Measurements from ENCODE around the gene ZNHIT3.

The ZNHIT3 gene

DNA sequence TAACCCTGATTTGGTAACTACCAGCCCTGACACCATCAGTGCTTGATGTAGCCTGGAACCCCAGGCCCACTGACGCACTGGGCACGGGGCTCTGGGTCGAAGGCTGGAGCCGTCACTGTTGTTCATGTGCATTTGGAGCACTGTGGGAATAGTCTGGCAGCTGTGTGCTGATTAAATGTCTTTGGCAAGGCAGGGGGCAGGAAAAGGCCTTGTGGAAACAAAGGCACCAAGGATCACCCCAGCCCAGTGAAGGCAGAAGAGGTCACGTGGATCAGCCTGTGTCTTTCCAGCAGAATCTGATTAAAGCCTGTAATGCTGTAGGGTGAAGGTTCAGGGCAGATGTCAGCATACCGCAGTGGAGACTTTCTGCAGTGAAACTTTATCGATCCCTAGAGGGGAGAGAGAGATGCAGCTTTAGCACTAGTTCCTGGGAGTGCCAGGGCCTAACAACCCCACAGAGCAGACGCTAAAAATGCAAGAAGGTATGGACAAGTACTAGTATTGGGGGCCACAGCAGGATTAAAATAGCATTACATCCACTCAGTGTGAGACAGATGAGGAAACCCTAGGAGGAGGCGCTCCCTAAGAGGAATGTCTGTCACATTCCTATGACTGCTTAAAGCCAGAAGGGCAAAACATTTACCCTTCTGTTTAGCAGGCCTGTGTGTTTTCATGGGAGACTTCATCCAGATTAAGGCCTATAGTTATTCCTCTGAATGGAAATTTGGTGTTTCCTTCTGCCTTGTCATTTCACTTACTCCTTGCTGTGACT, 9.7 kb downstream of the ZNHIT3 start:
- H3F3A ChIP-seq (ENCODE audit: control insufficient read depth, insufficient read depth), result peaks cover 10% of the 10 kb centered on the region; the same call in 1 of the 2 replicates
- peaks cover 89% of the 10 kb centered on the region for H3K36me3 ChIP-seq (ENCODE audit: control insufficient read depth, low read length)
- H4K20me1 ChIP-seq (ENCODE audit: control insufficient read depth, insufficient read depth, low read depth, low read length), result no peaks in the 10 kb centered on the region
- peaks cover 11% of the 10 kb centered on the region for H3K79me2 ChIP-seq (ENCODE audit: control insufficient read depth, low read length)
- no peaks in the 10 kb centered on the region for H3K27me3 ChIP-seq (ENCODE audit: control insufficient read depth, low read length)
- H3K4me1 ChIP-seq (ENCODE audit: control insufficient read depth, low read length), result no peaks in the 10 kb centered on the region
- H3K4me2 ChIP-seq (ENCODE audit: low read length), result no peak overlapping the region
- H3K9me3 ChIP-seq (ENCODE audit: control insufficient read depth, insufficient read depth, low read length), result no peaks in the 10 kb centered on the region
- H3K9me2 ChIP-seq (replicated peaks; ENCODE audit: control insufficient read depth, low read length), result no peaks in the 10 kb centered on the region
- no peak overlapping the region for H3K27ac ChIP-seq (ENCODE audit: low read depth, low read length)
- no peak overlapping the region for H3K4me3 ChIP-seq (ENCODE audit: low read length)
- TF ChIP-seq EZH2phosphoT487 (IDR thresholded peaks at IDR 0.05; ENCODE audit: borderline replicate concordance, low read length), result no peak
- TF ChIP-seq, protein P1, sequence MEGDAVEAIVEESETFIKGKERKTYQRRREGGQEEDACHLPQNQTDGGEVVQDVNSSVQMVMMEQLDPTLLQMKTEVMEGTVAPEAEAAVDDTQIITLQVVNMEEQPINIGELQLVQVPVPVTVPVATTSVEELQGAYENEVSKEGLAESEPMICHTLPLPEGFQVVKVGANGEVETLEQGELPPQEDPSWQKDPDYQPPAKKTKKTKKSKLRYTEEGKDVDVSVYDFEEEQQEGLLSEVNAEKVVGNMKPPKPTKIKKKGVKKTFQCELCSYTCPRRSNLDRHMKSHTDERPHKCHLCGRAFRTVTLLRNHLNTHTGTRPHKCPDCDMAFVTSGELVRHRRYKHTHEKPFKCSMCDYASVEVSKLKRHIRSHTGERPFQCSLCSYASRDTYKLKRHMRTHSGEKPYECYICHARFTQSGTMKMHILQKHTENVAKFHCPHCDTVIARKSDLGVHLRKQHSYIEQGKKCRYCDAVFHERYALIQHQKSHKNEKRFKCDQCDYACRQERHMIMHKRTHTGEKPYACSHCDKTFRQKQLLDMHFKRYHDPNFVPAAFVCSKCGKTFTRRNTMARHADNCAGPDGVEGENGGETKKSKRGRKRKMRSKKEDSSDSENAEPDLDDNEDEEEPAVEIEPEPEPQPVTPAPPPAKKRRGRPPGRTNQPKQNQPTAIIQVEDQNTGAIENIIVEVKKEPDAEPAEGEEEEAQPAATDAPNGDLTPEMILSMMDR (IDR thresholded peaks at IDR 0.05; ENCODE audit: low read depth, low read length, poor library complexity, severe bottlenecking), result no peak

GRCh38 chr17:36498155-36498554, 11.7 kb downstream of the ZNHIT3 start:
- peaks cover 10% of the 10 kb centered on the region; the same call in 1 of the 2 replicates for H3F3A ChIP-seq (ENCODE audit: control insufficient read depth, insufficient read depth)
- peaks cover 76% of the 10 kb centered on the region for H3K36me3 ChIP-seq (ENCODE audit: control insufficient read depth, low read length)

GRCh38 chr17:36498560-36499300, 12.2 kb downstream of the ZNHIT3 start:
- no peaks in the 10 kb centered on the region for H3K79me2 ChIP-seq (ENCODE audit: control insufficient read depth, low read length)
- no peaks in the 10 kb centered on the region for H3K9me2 ChIP-seq (replicated peaks; ENCODE audit: control insufficient read depth, low read length)
- no peaks in the 10 kb centered on the region for H3K4me1 ChIP-seq (ENCODE audit: control insufficient read depth, low read length)
- H4K20me1 ChIP-seq (ENCODE audit: control insufficient read depth, insufficient read depth, low read depth, low read length), result no peaks in the 10 kb centered on the region
- TF ChIP-seq, protein P1 (IDR thresholded peaks at IDR 0.05; ENCODE audit: low read depth, low read length, poor library complexity, severe bottlenecking), result no peak
- no peak for TF ChIP-seq EZH2phosphoT487 (IDR thresholded peaks at IDR 0.05; ENCODE audit: borderline replicate concordance, low read length)
- H3K4me2 ChIP-seq (ENCODE audit: low read length), result no peak overlapping the region
- no peak overlapping the region for H3K4me3 ChIP-seq (ENCODE audit: low read length)
- peaks cover 76% of the 10 kb centered on the region for H3K36me3 ChIP-seq (ENCODE audit: control insufficient read depth, low read length)
- H3K27me3 ChIP-seq (ENCODE audit: control insufficient read depth, low read length), result no peaks in the 10 kb centered on the region
- H3F3A ChIP-seq (ENCODE audit: control insufficient read depth, insufficient read depth), result peaks cover 10% of the 10 kb centered on the region; the same call in 1 of the 2 replicates
- H3K9me3 ChIP-seq (ENCODE audit: control insufficient read depth, insufficient read depth, low read length), result no peaks in the 10 kb centered on the region
- no peak overlapping the region for H3K27ac ChIP-seq (ENCODE audit: low read depth, low read length)

More at GRCh38 chr17:36498155-36498554, 11.7 kb downstream of the ZNHIT3 start:
- Histone ChIP-seq H3K4me1 (ENCODE audit: control insufficient read depth, low read length) (no peaks in the 10 kb centered on the region), H3K9me3 (ENCODE audit: control insufficient read depth, insufficient read depth, low read length) (no peaks in the 10 kb centered on the region), H3K27ac (ENCODE audit: low read depth, low read length) (no peak overlapping the region), H3K4me2 (ENCODE audit: low read length) (no peak overlapping the region), H3K4me3 (ENCODE audit: low read length) (no peak overlapping the region), H3K79me2 (ENCODE audit: control insufficient read depth, low read length) (no peaks in the 10 kb centered on the region), H3K9me2 (replicated peaks; ENCODE audit: control insufficient read depth, low read length) (no peaks in the 10 kb centered on the region), H3K27me3 (ENCODE audit: control insufficient read depth, low read length) (no peaks in the 10 kb centered on the region), H4K20me1 (ENCODE audit: control insufficient read depth, insufficient read depth, low read depth, low read length) (no peaks in the 10 kb centered on the region)
- TF ChIP-seq EZH2phosphoT487 (IDR thresholded peaks at IDR 0.05; ENCODE audit: borderline replicate concordance, low read length), result no peak
- TF ChIP-seq, protein P1 (IDR thresholded peaks at IDR 0.05; ENCODE audit: low read depth, low read length, poor library complexity, severe bottlenecking), result no peak

All from DOHH2 (cell line).